GM10248 (cell line): ENCODE results near the gene HIVEP2.

Source experiments
- CTCF ChIA-PET: fragments of 300-600 bp; sonication (Branson Sonifier 250); formaldehyde crosslinking; extraction: SDS; loops from one replicate; lab custom pipeline; 2021; ENCODE audit warnings: antibody characterized with exemption; lab: Yijun Ruan, JAX
- POLR2A ChIA-PET: fragments of 350-650 bp; sonication (Branson Sonifier 250); formaldehyde crosslinking; extraction: SDS; loops from one replicate; lab custom pipeline; 2020; ENCODE audit warnings: antibody characterized with exemption; lab: Yijun Ruan, JAX
- DNase-seq: peaks from one replicate; pipeline ENCODE4 v3.0.0; 2012; ENCODE audit errors: extremely low spot score
- TF ChIP-seq, protein P1 (sequence below): IDR thresholded peaks from 2 replicates; pipeline ENCODE4 v1.5.1; 2012; ENCODE audit warnings: mild to moderate bottlenecking, low read depth; ENCODE audit errors: extremely low read depth, missing control alignments, control extremely low read depth

HIVEP2 gene

DNA sequence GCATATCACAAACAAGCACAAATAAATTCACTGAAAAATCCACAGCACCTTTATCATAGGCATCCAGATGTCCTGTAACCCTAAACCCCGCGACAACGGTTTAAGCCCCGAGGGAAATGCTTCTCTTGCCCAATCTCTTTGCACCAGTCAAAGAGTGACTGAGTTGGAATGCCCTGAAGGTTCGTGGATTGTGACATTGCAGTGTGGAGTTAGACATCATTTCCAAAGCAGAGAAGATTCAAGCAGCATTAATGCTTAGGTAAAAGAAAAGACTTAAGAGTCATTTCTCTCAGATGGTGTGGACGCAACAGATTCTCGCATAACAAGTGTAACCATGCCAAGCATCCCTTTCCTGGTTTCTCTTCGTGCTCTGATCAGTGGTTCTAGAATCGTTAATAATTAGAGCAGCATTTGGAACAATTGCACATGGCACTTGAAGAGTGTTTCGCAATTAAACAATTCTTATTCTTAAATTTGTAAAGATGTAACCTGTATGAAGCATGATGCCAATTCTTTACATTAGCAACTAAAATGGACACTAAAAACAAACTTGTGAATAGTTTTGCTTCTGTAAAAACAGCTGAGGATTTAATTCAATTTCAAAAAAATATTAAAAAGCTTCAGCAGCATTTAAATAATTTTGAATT lies 121.6 kb downstream of the HIVEP2 start:
- DNase-seq = no peak
- CTCF ChIA-PET = interaction anchor here (1.0 to 14.3 kb wide), 6 partner anchors 12 to 127 kb away, joined by 3 to 196 read pairs (median 3); no protein-coding TSS in a partner anchor
- TF ChIP-seq, protein P1, sequence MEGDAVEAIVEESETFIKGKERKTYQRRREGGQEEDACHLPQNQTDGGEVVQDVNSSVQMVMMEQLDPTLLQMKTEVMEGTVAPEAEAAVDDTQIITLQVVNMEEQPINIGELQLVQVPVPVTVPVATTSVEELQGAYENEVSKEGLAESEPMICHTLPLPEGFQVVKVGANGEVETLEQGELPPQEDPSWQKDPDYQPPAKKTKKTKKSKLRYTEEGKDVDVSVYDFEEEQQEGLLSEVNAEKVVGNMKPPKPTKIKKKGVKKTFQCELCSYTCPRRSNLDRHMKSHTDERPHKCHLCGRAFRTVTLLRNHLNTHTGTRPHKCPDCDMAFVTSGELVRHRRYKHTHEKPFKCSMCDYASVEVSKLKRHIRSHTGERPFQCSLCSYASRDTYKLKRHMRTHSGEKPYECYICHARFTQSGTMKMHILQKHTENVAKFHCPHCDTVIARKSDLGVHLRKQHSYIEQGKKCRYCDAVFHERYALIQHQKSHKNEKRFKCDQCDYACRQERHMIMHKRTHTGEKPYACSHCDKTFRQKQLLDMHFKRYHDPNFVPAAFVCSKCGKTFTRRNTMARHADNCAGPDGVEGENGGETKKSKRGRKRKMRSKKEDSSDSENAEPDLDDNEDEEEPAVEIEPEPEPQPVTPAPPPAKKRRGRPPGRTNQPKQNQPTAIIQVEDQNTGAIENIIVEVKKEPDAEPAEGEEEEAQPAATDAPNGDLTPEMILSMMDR = no peak
- POLR2A ChIA-PET = no interaction called here

DNA sequence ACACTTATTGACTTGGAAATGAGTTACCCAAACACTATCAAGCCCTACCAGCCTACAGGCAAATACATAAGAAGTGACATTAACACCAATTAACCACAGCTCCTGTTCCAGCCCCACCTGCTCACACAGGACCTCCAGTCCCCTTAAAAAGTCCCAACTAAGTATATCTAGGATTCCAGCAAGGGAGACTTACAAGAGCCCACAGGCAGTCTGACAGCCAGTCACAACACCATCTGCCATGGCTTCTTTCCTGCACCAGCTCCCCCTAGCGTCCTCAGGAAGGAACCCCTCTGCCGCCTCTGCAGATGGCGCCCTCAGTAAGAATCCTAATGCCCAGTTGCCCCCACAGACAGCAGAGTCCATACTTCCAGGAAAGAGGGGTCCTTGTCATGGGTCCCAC lies 122.1 kb downstream of the HIVEP2 start:
- ChIA-PET POLR2A (no interaction called here), CTCF (interaction anchor here (1.0 to 14.3 kb wide), 3 partner anchors 13 to 127 kb away, joined by 3 to 196 read pairs (median 3); no protein-coding TSS in a partner anchor)
- TF ChIP-seq, protein P1 = peak; percentile 49
- no peak for DNase-seq

DNA sequence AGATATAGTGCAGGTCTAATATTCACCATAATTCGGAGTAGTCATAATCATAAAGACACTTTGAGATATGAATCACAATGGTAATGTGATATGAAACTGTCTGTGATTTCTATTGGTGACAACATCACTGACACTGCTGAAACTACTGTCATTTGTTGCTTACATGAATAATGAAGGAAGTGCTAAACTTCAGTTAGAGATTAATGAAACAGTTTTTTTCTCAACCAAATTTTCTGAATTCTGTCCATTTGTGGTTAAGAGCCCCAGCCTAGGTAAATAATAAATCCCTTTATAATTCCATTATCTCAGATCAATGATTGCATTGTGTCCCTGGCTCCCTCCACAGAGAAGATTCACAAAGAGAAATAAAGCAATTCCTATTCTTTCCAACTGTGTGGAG lies 122.6 kb downstream of the HIVEP2 start:
- DNase-seq = peak; percentile 53
- POLR2A ChIA-PET = no interaction called here
- CTCF ChIA-PET = interaction anchor here (1.0 to 14.3 kb wide), 3 partner anchors 13 to 126 kb away, joined by 3 to 196 read pairs (median 3); no protein-coding TSS in a partner anchor
- TF ChIP-seq, protein P1 = no peak

DNA sequence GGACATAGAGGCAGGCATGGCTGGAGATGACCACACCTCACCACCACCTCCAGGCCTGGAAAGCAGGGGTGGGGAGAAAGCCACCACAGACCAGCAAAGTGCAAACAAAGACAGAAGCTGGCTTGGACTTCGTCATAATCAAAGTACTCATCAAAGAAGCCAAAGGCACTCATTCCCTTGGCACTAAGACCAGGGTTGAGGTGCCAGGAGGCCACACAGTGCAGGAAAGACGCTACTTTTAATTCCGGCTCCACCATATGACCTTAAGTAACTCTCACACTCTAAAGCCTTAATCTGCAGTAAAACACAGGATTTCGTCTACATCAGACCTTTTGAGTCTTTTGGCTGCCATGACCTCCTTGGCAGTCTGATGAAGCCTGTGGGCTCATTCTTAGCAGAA lies 123.1 kb downstream of the HIVEP2 start:
- DNase-seq = no peak
- TF ChIP-seq, protein P1 = no peak
- ChIA-PET POLR2A (no interaction called here), CTCF (interaction anchor here (14.3 kb wide), 1 partner anchor 14 kb away, joined by 196 read pairs; no protein-coding TSS in a partner anchor)

DNA sequence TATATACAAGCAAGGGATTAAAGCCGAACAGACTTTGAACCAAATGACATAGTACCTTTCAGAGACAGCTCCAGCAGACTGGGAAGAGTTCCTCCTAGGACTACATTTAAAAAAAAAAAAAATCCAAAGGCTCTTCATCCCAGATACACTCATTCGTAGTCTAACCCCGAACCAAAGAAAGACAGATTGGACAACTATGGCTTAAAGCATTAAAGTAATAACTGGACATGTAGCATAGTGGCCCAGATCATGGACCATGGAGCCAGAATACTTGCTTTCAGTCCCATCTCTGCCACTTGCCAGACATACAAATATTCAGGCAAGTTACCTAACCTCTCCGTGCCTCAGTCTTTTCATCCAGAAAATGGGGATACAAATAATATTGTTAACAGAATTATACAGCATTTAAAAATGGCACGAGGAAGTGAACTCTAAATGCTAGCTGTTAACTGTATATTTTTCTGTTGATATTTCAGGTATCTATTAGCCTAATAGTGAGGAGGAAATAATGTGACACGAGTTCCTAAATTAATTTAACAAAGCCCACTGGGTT lies 123.7 kb downstream of the HIVEP2 start:
- TF ChIP-seq, protein P1 = no peak
- DNase-seq = no peak
- CTCF ChIA-PET = interaction anchor here (1.1 to 14.3 kb wide), 3 partner anchors 14 to 33 kb away, joined by 3 to 196 read pairs (median 5); no protein-coding TSS in a partner anchor
- POLR2A ChIA-PET = no interaction called here

DNA sequence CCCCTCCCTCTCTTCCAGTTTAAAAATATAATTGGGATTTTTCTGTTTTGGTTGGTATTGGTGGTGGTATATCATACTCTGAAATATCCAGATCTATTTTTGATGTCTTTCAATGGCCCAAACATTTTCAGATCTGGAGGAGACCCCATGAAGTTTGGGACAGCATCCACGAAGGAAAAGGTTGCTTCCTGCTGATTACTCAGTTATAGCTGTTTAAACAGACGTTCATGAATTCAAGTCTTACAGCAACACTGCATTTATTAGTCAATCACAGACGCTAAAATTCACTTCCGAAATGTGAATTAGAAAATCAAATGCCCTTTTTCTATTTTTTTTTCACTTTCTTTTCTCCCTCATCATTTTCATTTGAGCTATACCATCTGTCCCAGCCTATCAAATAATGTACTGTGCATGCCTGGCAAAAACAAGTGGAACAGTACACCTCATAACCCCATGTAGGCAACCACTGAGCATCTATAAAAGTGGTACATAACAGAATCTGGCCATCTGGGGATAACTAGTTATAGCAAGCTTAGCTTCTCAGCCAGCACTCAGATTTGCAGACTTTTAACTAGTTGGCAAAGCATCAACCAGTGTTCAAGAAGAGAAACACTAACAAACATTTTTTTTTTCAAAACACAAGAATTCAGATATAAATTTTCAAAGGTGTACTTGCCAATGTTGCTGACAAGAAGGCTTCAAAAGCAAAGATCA lies 124.5 kb downstream of the HIVEP2 start:
- ChIA-PET CTCF (interaction anchor here (0.9 to 14.3 kb wide), 9 partner anchors 10 to 63 kb away, joined by 3 to 196 read pairs (median 4); no protein-coding TSS in a partner anchor), POLR2A (interaction anchor here (0.6 to 1.4 kb wide), 3 partner anchors 23 to 37 kb away, joined by 4 to 7 read pairs (median 4); no protein-coding TSS in a partner anchor)
- TF ChIP-seq, protein P1 = no peak
- no peak for DNase-seq
